Measurements from ENCODE around the gene ELFN1. TPM values are rescaled to one million over a fixed set of nuclear protein-coding genes. Genes with fewer than 3 reads are reported as not detected.

Gene ELFN1
- total and polyA plus RNA-seq, 9 of the 15 experiments (the other 6 are each of a cell fraction or from before 2014, with no cell fraction given) = 0.04 to 0.64 (median 0.18) TPM; not detected in 2

DNA sequence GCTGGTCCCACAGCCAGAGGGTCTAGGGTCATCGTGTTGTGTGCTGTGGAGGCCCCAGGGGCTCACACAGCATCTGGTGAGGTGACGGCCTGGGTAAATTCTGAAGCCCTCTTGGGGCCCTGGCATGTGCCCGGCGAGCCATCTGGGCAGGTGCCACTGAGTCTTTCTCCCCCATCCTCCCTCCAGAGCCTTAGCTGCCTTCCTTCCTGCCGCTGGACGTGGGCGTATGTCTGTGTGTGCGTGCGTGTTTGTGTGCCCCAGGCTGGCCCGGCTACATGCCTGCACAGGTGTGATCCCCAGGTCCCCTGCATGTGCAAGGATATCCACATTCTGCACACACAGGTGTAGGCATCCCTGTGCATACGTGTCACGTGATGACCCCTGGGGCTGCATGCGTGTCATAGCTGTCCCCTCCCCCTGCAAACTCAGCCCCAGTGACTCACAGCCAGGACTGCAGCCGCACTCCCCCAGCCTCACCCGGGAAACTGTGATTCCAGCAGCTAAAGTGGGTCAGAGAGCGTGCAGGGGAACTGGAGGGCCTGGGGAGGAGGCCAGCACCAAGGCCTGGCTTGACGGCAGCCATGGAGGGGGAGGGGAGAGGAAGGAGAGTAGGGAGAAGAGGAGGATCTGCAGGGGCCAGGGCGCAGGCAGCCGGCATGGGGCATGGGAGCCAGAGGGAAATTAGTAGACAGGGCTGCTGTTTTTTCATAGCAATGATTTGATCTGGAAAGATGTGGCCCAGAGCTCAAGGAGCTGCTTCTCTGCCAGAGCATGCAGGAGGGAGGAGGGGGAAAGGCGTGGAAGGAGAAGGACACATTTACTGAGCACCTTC is 46.4 kb downstream of the ELFN1 start:
- no peak overlapping the region for H3K4me3 ChIP-seq
- ChIA-PET CTCF (ENCODE audit: low intra/inter-chr PET ratio) (no interaction called here), POLR2A (interaction anchor here (0.7 kb wide), 1 partner anchor 683 kb away, joined by 3 read pairs; no protein-coding TSS in a partner anchor)
- WGBS (ENCODE audit: insufficient coverage, low coverage, missing lambda C conversion rate) = 2% methylated on average over 15 of the region's 20 CpGs
- no TSS peak for BruUV-seq (replicated peaks)
- no peaks in the 10 kb centered on the region for H3K79me2 ChIP-seq (ENCODE audit: control insufficient read depth, insufficient read depth, low read length)
- intact Hi-C loops (cut with micrococcal nuclease) = no loop called here
- no peak for FAIRE-seq
- peaks cover 4 to 33% of the 10 kb centered on the region in 2 experiments; a peak in 2 of 5 replicates for H3K4me1 ChIP-seq (replicated peaks in 1 of 2; ENCODE audit: control insufficient read depth in 2 of 2, insufficient read depth in 2 of 2, low read length in 2 of 2)
- in situ Hi-C loops (cut with MboI) = no loop called here
- H3K9ac ChIP-seq (ENCODE audit: insufficient read depth in 1 of 2, low read depth in 2 of 2, low read length in 2 of 2) = peak overlapping the region in 1 of 2 experiments; percentile 68; a peak in 2 of 4 replicates
- H3K27me3 ChIP-seq (ENCODE audit: control insufficient read depth in 2 of 2, insufficient read depth in 2 of 2, low read length in 2 of 2) = peaks cover 9 to 46% of the 10 kb centered on the region in 2 experiments
- ATAC-seq = no peak
- no peak overlapping the region for H3K27ac ChIP-seq (ENCODE audit: extremely low read depth, low read depth, low read length)
- no peak overlapping the region for H2AFZ ChIP-seq (ENCODE audit: low read depth, low read length)
- H3K36me3 ChIP-seq (ENCODE audit: control insufficient read depth, insufficient read depth, low read length) = no peaks in the 10 kb centered on the region
- no peaks in the 10 kb centered on the region for H3K9me3 ChIP-seq (replicated peaks; ENCODE audit: control insufficient read depth, insufficient read depth, low read depth, low read length)
- H3K9me1 ChIP-seq (ENCODE audit: control insufficient read depth, insufficient read depth, low read length) = no peaks in the 10 kb centered on the region
- DNase-seq (ENCODE audit: extremely low read depth in 1 of 4, low spot score in 3 of 4) = peak in 3 of 4 experiments; percentile 37 to 39 (median 37)
- H3K4me2 ChIP-seq (ENCODE audit: insufficient read depth, low read length) = no peak overlapping the region
- no peaks in the 10 kb centered on the region; the same call in 1 of the 2 replicates for H4K20me1 ChIP-seq (replicated peaks; ENCODE audit: control insufficient read depth, insufficient read depth, low read length)
- peak; percentile 59 for TF ChIP-seq CBFA2T2 (conservative IDR thresholded peaks at IDR 0.05)
- TF ChIP-seq GTF2A2 (tag; IDR thresholded peaks at IDR 0.05) = no peak
- no peak for TF ChIP-seq MTA2 (IDR thresholded peaks at IDR 0.05; ENCODE audit: low read depth)
- TF ChIP-seq, protein P1, sequence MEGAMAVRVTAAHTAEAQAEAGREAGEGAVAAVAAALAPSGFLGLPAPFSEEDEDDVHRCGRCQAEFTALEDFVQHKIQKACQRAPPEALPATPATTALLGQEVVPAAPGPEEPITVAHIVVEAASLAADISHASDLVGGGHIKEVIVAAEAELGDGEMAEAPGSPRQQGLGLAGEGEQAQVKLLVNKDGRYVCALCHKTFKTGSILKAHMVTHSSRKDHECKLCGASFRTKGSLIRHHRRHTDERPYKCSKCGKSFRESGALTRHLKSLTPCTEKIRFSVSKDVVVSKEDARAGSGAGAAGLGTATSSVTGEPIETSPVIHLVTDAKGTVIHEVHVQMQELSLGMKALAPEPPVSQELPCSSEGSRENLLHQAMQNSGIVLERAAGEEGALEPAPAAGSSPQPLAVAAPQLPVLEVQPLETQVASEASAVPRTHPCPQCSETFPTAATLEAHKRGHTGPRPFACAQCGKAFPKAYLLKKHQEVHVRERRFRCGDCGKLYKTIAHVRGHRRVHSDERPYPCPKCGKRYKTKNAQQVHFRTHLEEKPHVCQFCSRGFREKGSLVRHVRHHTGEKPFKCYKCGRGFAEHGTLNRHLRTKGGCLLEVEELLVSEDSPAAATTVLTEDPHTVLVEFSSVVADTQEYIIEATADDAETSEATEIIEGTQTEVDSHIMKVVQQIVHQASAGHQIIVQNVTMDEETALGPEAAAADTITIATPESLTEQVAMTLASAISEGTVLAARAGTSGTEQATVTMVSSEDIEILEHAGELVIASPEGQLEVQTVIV (CRISPR knock-in tag; IDR thresholded peaks at IDR 0.05; ENCODE audit: borderline replicate concordance) = no peak
- no peak for TF ChIP-seq RFX7 (CRISPR knock-in tag; IDR thresholded peaks at IDR 0.05)
- TF ChIP-seq ZNF644 (tag; IDR thresholded peaks at IDR 0.05; ENCODE audit: low read depth) = no peak
- no peak for TF ChIP-seq HMG20A (CRISPR knock-in tag; conservative IDR thresholded peaks at IDR 0.05)
- TF ChIP-seq, protein P2, sequence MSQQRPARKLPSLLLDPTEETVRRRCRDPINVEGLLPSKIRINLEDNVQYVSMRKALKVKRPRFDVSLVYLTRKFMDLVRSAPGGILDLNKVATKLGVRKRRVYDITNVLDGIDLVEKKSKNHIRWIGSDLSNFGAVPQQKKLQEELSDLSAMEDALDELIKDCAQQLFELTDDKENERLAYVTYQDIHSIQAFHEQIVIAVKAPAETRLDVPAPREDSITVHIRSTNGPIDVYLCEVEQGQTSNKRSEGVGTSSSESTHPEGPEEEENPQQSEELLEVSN (IDR thresholded peaks at IDR 0.05; ENCODE audit: borderline replicate concordance in 1 of 2, extremely low read depth in 1 of 2, insufficient read depth in 1 of 2, insufficient read length in 1 of 2, low read depth in 1 of 2, low read length in 1 of 2, poor library complexity in 1 of 2, severe bottlenecking in 1 of 2) = no peak
- TF ChIP-seq CHD1 (IDR thresholded peaks at IDR 0.05; ENCODE audit: low read length) = no peak
- TF ChIP-seq, protein P3, sequence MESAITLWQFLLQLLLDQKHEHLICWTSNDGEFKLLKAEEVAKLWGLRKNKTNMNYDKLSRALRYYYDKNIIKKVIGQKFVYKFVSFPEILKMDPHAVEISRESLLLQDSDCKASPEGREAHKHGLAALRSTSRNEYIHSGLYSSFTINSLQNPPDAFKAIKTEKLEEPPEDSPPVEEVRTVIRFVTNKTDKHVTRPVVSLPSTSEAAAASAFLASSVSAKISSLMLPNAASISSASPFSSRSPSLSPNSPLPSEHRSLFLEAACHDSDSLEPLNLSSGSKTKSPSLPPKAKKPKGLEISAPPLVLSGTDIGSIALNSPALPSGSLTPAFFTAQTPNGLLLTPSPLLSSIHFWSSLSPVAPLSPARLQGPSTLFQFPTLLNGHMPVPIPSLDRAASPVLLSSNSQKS (CRISPR knock-in tag; IDR thresholded peaks at IDR 0.05) = no peak
- TF ChIP-seq, protein P4, sequence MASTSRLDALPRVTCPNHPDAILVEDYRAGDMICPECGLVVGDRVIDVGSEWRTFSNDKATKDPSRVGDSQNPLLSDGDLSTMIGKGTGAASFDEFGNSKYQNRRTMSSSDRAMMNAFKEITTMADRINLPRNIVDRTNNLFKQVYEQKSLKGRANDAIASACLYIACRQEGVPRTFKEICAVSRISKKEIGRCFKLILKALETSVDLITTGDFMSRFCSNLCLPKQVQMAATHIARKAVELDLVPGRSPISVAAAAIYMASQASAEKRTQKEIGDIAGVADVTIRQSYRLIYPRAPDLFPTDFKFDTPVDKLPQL (IDR thresholded peaks at IDR 0.05; ENCODE audit: extremely low read depth, insufficient read length) = no peak
- no peak for TF ChIP-seq ELF4 (CRISPR knock-in tag; IDR thresholded peaks at IDR 0.05)
- peak; percentile 80 for TF ChIP-seq RAD51 (IDR thresholded peaks at IDR 0.05; ENCODE audit: borderline replicate concordance, low read depth)
- TF ChIP-seq, protein P5, sequence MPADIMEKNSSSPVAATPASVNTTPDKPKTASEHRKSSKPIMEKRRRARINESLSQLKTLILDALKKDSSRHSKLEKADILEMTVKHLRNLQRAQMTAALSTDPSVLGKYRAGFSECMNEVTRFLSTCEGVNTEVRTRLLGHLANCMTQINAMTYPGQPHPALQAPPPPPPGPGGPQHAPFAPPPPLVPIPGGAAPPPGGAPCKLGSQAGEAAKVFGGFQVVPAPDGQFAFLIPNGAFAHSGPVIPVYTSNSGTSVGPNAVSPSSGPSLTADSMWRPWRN (IDR thresholded peaks at IDR 0.05; ENCODE audit: low read depth) = no peak
- TF ChIP-seq NRF1 (conservative IDR thresholded peaks at IDR 0.05 in 1 of 2, IDR thresholded peaks at IDR 0.05 in 1 of 2) = no peak
